ENCODE measurements around the gene CYP27A1. TPM values are rescaled to one million over a fixed set of nuclear protein-coding genes. Genes with fewer than 3 reads are reported as not detected.
A peak's percentile ranks its signal among the peaks of the same experiment; 100 is the strongest.

Gene CYP27A1
- total and polyA plus RNA-seq, 7 donors = 9.3 to 48.4 (median 32.0) TPM

- peak in 1 of 4 donors; percentile 7 for ATAC-seq
- WGBS, 3 donors = 66 to 95% (median 78%) methylated on average over 15 of the region's 15 CpGs
- no peak for TF ChIP-seq CTCF (IDR thresholded peaks at IDR 0.05)
- intact Hi-C loops (cut with DNase I) = no loop called here
- Histone ChIP-seq H3K36me3 (ENCODE audit: insufficient read depth in 1 of 2, low read depth in 1 of 2) (peaks cover 0 to 10% of the 10 kb centered on the region in 2 donors), H3K27me3 (ENCODE audit: insufficient read depth in 3 of 3, low read length in 2 of 3) (no peaks in the 10 kb centered on the region), H3K9me3 (no peaks in the 10 kb centered on the region), H3K4me1 (peaks cover 29% of the 10 kb centered on the region), H3K27ac (peak overlapping the region; percentile 66), H3K4me3 (no peak overlapping the region)
- DNase-seq = no peak
Measured at GRCh38 chr2:218820746-218821369, 38.9 kb downstream of the CYP27A1 start.

- H3K4me3 ChIP-seq = no peak overlapping the region
- H3K9me3 ChIP-seq = no peaks in the 10 kb centered on the region
- no peak for TF ChIP-seq CTCF (IDR thresholded peaks at IDR 0.05)
- intact Hi-C loops (cut with DNase I) = no loop called here
- no peaks in the 10 kb centered on the region for H3K27me3 ChIP-seq (ENCODE audit: insufficient read depth in 3 of 3, low read length in 2 of 3)
- peak overlapping the region; percentile 66 for H3K27ac ChIP-seq
- WGBS, 3 donors = 34 to 61% (median 37%) methylated on average over 9 of the region's 9 CpGs
- ATAC-seq (no peak), DNase-seq (no peak)
- H3K36me3 ChIP-seq (ENCODE audit: insufficient read depth in 1 of 2, low read depth in 1 of 2) = peaks cover 0 to 9% of the 10 kb centered on the region in 2 donors
- H3K4me1 ChIP-seq = peaks cover 28% of the 10 kb centered on the region
Measured at GRCh38 chr2:218821605-218822211, 39.8 kb downstream of the CYP27A1 start.

GRCh38 chr2:218822622-218823021 is 40.7 kb downstream of the CYP27A1 start:
- Histone ChIP-seq H3K4me3 (no peak overlapping the region), H3K36me3 (ENCODE audit: insufficient read depth in 1 of 2, low read depth in 1 of 2) (peaks cover 0 to 9% of the 10 kb centered on the region in 2 donors), H3K9me3 (no peaks in the 10 kb centered on the region), H3K27me3 (ENCODE audit: insufficient read depth in 3 of 3, low read length in 2 of 3) (no peaks in the 10 kb centered on the region), H3K4me1 (peaks cover 20% of the 10 kb centered on the region), H3K27ac (peak overlapping the region; percentile 66)
- TF ChIP-seq CTCF (IDR thresholded peaks at IDR 0.05) = no peak
- DNase-seq (no peak), ATAC-seq (peak in 1 of 4 donors; percentile 9)
- intact Hi-C loops (cut with DNase I) = no loop called here
- WGBS, 3 donors = 43 to 70% (median 49%) methylated on average over 7 of the region's 7 CpGs

GRCh38 chr2:218823196-218823855 is 41.4 kb downstream of the CYP27A1 start:
- H3K4me3 ChIP-seq = no peak overlapping the region
- no peaks in the 10 kb centered on the region for H3K9me3 ChIP-seq
- peaks cover 0 to 9% of the 10 kb centered on the region in 2 donors for H3K36me3 ChIP-seq (ENCODE audit: insufficient read depth in 1 of 2, low read depth in 1 of 2)
- TF ChIP-seq CTCF (IDR thresholded peaks at IDR 0.05) = no peak
- ATAC-seq = no peak
- H3K27me3 ChIP-seq (ENCODE audit: insufficient read depth in 3 of 3, low read length in 2 of 3) = no peaks in the 10 kb centered on the region
- 72 to 83% (median 75%) methylated on average over 9 of the region's 9 CpGs for WGBS, 3 donors
- peak overlapping the region; percentile 66 for H3K27ac ChIP-seq
- no peak for DNase-seq
- peaks cover 22% of the 10 kb centered on the region for H3K4me1 ChIP-seq
- intact Hi-C loops (cut with DNase I) = no loop called here

Data from psoas muscle (tissue), 8 donors.